ENCODE data around the gene NTF4.

The NTF4 gene, protein sequence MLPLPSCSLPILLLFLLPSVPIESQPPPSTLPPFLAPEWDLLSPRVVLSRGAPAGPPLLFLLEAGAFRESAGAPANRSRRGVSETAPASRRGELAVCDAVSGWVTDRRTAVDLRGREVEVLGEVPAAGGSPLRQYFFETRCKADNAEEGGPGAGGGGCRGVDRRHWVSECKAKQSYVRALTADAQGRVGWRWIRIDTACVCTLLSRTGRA
- long read RNA-seq = 0 reads

DNA sequence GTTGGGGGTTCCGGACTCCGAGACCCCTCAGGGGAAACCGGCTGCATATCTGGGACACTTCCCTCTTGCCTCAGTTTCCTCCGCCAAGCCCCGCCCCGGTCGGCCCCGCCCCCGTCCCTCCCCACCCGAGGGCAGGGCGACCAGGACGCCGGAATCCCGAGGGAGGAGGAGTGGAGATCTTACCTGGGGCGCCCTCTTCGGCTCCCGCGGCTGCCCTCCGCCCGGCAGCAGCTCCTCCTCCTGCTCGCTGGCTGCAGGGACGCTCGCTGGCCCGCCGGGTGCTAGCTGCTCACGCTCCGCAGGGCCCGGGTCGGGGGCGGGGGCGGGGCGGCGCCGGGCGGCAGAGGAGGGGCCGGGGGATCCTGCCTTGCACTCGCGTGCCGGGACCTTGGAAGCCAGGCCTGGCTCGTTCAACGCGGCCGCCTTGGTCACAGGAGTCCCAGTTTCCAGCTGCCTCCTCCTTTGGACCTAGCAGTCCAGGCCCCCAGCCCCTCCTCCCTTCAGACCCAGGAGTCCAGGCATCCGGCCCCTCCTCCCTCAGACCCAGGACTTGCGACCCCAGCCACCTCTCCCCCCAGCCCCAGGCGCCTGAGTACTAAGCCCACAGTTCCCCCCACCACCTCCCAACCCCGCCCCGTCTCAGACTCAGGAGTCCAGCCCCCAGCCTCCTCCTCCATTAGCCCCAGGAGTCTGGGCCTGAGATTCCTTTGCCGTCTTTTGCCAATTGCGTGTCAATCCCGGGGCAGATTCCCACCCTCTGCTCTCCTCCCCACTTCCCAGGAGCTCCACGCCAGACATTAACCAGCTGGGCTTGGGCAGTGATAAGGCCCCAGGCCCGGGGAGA is at the start of gene NTF4:
Gene NTF4 (minus strand): TSS at position 51 of the 844 bp plus-strand sequence. CDS start 2,821 bp downstream, outside the sequence.
- H3K27me3 ChIP-seq (ENCODE audit: insufficient read depth, poor library complexity, severe bottlenecking) = peaks cover 56% of the 10 kb centered on the region
- H3K4me3 ChIP-seq (replicated peaks; ENCODE audit: insufficient read depth, low read length) = no peak within 1 kb of the TSS
- H3K27ac ChIP-seq (replicated peaks) = no peak within 1 kb of the TSS
- DNase-seq (ENCODE audit: low read depth in 1 of 2, low spot score in 1 of 2) = no peak
- no peak for TF ChIP-seq GABPA (IDR thresholded peaks at IDR 0.05; ENCODE audit: low read depth)
- TF ChIP-seq, protein P1, sequence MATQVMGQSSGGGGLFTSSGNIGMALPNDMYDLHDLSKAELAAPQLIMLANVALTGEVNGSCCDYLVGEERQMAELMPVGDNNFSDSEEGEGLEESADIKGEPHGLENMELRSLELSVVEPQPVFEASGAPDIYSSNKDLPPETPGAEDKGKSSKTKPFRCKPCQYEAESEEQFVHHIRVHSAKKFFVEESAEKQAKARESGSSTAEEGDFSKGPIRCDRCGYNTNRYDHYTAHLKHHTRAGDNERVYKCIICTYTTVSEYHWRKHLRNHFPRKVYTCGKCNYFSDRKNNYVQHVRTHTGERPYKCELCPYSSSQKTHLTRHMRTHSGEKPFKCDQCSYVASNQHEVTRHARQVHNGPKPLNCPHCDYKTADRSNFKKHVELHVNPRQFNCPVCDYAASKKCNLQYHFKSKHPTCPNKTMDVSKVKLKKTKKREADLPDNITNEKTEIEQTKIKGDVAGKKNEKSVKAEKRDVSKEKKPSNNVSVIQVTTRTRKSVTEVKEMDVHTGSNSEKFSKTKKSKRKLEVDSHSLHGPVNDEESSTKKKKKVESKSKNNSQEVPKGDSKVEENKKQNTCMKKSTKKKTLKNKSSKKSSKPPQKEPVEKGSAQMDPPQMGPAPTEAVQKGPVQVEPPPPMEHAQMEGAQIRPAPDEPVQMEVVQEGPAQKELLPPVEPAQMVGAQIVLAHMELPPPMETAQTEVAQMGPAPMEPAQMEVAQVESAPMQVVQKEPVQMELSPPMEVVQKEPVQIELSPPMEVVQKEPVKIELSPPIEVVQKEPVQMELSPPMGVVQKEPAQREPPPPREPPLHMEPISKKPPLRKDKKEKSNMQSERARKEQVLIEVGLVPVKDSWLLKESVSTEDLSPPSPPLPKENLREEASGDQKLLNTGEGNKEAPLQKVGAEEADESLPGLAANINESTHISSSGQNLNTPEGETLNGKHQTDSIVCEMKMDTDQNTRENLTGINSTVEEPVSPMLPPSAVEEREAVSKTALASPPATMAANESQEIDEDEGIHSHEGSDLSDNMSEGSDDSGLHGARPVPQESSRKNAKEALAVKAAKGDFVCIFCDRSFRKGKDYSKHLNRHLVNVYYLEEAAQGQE (IDR thresholded peaks at IDR 0.05; ENCODE audit: insufficient replicate concordance, low read depth) = no peak
- TF ChIP-seq POLR2AphosphoS5 (IDR thresholded peaks at IDR 0.05; ENCODE audit: low read depth) = no peak
- TF ChIP-seq, protein P2, sequence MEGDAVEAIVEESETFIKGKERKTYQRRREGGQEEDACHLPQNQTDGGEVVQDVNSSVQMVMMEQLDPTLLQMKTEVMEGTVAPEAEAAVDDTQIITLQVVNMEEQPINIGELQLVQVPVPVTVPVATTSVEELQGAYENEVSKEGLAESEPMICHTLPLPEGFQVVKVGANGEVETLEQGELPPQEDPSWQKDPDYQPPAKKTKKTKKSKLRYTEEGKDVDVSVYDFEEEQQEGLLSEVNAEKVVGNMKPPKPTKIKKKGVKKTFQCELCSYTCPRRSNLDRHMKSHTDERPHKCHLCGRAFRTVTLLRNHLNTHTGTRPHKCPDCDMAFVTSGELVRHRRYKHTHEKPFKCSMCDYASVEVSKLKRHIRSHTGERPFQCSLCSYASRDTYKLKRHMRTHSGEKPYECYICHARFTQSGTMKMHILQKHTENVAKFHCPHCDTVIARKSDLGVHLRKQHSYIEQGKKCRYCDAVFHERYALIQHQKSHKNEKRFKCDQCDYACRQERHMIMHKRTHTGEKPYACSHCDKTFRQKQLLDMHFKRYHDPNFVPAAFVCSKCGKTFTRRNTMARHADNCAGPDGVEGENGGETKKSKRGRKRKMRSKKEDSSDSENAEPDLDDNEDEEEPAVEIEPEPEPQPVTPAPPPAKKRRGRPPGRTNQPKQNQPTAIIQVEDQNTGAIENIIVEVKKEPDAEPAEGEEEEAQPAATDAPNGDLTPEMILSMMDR (IDR thresholded peaks at IDR 0.05; ENCODE audit: insufficient read depth, low read length) = no peak
- no peak for TF ChIP-seq SPI1 (IDR thresholded peaks at IDR 0.05; ENCODE audit: borderline replicate concordance, low read depth)

DNA sequence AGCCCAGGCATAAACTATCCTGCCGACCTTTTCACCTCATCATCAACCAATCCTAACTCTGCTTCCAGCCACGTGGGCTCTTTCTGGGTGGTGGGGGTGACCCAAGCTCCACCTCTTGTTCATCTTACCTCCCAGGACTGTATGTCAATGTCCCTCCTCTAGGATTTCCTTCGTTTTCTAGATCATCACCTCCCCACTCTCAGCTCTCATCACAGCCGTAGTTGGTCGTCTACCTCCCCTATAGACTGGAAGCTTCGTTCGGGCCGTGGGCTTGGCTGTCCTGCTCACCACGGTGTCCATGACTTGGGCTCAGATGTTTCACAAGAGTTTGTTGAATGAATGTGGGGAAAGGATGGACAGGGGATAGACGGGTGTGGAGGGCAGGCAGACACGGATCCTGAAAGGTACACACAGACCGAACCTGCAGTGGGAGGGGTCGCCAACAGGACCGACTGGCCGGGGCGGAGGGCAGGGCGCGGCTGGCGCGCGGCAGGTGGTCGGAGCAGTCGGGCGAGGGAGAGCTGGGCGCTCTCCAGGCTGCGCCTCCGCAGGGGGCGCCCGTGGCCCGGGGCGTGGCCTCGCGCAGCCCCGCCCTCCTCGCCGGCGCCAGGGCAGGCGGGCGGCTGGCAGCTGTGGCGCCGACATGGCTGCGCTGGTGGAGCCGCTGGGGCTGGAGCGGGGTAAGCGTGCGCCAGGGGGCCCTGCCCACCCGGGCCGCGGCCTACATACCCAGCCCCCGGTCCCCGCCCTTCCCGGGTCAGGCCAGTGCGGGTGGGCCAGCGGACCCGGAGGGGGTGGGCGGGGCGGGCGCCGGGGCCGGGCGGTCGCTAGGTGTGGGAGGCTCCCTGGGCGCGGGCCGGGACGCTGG is 49.4 kb upstream of the NTF4 start, which contains the start of gene LIN7B:
Gene LIN7B (plus strand): TSS at position 609 of the 868 bp plus-strand sequence. CDS start 35 bp downstream, at position 644.
- peak in 1 of 2 experiments; percentile 49 for DNase-seq (ENCODE audit: low read depth in 1 of 2, low spot score in 1 of 2)
- 0 out of 2 replicates have a peak within 1 kb of the TSS, but pooled peaks have one; percentile 18 for H3K27ac ChIP-seq (replicated peaks)
- TF ChIP-seq, protein P2 (IDR thresholded peaks at IDR 0.05; ENCODE audit: insufficient read depth, low read length) = peak; percentile 26
- no peak for TF ChIP-seq POLR2AphosphoS5 (IDR thresholded peaks at IDR 0.05; ENCODE audit: low read depth)
- peak within 1 kb of the TSS; percentile 75 for H3K4me3 ChIP-seq (replicated peaks; ENCODE audit: insufficient read depth, low read length)
- H3K27me3 ChIP-seq (ENCODE audit: insufficient read depth, poor library complexity, severe bottlenecking) = no peaks in the 10 kb centered on the region

DNA sequence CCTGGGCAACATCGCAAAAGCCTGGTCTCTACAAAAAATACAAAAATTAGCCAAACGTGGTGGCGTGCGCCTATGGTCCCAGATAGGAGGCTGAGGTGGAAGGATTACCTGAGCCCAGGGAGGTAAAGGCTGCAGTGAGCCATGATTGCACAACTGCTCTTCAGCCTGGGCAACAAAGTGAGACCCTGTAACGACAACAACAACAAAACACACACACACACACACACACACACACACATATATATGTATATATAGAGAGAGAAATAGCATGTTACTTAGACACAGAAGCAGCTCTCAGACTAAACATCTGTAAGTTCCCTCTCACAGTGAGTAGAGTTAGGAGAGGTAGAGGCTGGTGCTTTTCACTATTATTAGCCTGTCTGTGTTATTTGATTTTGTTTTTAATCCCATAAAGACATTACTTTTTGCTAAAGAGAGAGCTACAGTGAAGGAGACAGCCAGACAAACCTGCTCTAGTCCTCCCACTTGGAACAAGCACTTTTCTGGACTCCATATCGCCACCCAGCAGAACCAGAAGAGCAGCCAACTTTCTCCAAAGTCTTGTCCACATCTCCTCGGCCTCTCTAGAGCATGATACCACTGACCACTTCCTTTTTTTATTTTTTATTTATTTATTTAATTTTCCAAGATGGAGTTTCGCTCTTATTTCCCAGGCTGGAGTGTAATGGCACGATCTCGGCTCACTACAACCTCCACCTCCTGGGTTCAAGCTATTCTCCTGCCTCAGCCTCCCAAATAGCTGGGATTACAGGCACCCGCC is 46.8 kb upstream of the NTF4 start:
- DNase-seq (ENCODE audit: low read depth in 1 of 2, low spot score in 1 of 2) = no peak
- TF ChIP-seq GABPA (IDR thresholded peaks at IDR 0.05; ENCODE audit: low read depth) (no peak), SPI1 (IDR thresholded peaks at IDR 0.05; ENCODE audit: borderline replicate concordance, low read depth) (0 out of 2 replicates have a peak, but pooled peaks have one; percentile 4)
- Histone ChIP-seq H3K27me3 (ENCODE audit: insufficient read depth, poor library complexity, severe bottlenecking) (no peaks in the 10 kb centered on the region), H3K4me3 (replicated peaks; ENCODE audit: insufficient read depth, low read length) (no peak overlapping the region), H3K27ac (replicated peaks) (no peak overlapping the region)

DNA sequence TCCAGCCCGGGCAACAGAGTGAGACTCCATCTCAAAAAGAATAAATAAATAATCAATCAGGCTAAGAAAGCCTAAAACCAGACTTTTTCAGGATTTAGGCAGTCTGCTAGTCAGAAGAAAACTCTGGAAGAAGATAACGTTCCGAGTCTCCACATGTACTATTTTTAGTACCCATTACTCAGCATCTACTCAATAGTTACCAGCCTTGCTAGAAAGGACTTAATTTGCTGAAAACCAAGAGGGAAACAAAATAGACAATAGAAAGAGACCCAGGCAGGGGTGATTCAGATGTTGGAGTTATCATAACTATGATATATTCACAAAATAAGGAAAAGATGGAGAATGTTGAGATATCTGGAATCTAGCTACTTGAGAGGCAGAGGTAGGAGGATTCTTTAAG is 45.9 kb upstream of the NTF4 start:
- H3K4me3 ChIP-seq (replicated peaks; ENCODE audit: insufficient read depth, low read length) = no peak overlapping the region
- H3K27ac ChIP-seq (replicated peaks) = no peak overlapping the region
- no peak for TF ChIP-seq POLR2AphosphoS5 (IDR thresholded peaks at IDR 0.05; ENCODE audit: low read depth)
- TF ChIP-seq SPI1 (IDR thresholded peaks at IDR 0.05; ENCODE audit: borderline replicate concordance, low read depth) = no peak
- TF ChIP-seq, protein P2 (IDR thresholded peaks at IDR 0.05; ENCODE audit: insufficient read depth, low read length) = no peak
- TF ChIP-seq, protein P1 (IDR thresholded peaks at IDR 0.05; ENCODE audit: insufficient replicate concordance, low read depth) = no peak
- no peak for TF ChIP-seq GABPA (IDR thresholded peaks at IDR 0.05; ENCODE audit: low read depth)
- no peaks in the 10 kb centered on the region for H3K27me3 ChIP-seq (ENCODE audit: insufficient read depth, poor library complexity, severe bottlenecking)
- no peak for DNase-seq (ENCODE audit: low read depth in 1 of 2, low spot score in 1 of 2)
